Measurements from ENCODE around the gene CERS4.
"Not testable (repeated sequence)": the region's sequence is repeated elsewhere in the genome, so short reads cannot be mapped to it uniquely, and the experiment has no call there.

CERS4 gene

GRCh38 chr19:8269724-8270123, 60.6 kb downstream of the CERS4 start:
- no peak for DNase-seq

- DNase-seq = not testable (repeated sequence)
These were observed 67.3 kb downstream of the CERS4 start for GRCh38 chr19:8276508-8276907.

DNA sequence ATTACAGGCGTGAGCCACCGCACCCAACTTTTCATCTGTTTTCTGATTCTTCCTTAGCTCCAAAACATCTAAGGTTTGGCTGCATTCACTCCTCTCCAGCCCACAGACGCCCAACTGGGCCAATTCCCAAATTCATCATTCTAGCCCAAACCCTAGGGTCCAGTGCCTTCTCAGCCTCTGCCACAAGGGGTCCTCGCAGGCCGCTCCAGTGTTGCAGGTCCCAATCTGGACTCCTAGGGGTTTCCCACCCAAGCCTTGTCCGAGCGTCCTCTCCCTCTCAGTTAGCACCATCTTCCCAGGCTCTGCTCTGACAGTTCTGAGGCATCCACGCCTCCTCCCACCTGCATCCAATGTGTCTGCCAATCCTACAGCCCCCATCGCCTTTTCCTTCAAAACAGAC, 82.2 kb downstream of the CERS4 start:
- not testable (repeated sequence) for DNase-seq

DNA sequence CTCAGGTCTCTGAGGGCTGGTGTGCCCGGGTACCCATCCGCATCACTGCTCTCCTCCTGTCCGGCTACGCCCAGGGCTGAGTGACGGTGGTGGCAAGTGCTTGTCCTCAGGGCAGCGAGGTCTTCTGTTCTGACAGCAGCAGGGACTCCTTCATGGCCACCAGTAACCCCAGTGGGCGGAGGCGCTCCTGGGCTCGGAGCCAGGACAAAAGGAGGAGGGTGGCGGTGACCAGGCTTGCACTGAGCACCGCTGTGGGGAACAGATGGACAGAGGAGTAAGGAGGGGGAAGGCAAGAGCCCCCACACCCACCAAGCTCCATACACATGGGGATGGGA, 93.2 kb downstream of the CERS4 start:
- DNase-seq = no peak

DNA sequence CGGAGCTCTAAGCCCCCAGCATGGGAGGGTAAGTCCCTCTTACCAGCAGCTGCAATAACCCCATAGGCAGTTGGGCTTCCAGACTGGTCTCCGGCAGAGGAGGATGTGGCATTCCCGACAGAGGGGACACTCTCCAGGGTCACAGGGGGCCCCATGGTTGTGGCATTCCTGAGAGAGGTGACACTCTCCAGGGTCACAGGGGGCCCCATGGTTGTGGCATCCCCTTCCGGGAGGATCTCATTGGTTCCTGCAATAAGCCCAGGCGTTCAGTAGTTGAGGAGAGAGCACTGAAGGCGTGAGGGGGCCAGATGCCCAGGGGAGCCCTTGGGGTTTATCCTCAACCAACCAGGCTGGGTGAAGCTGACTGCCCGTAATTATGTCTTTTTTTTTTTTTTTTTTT, 93.6 kb downstream of the CERS4 start:
- DNase-seq = no peak

DNA sequence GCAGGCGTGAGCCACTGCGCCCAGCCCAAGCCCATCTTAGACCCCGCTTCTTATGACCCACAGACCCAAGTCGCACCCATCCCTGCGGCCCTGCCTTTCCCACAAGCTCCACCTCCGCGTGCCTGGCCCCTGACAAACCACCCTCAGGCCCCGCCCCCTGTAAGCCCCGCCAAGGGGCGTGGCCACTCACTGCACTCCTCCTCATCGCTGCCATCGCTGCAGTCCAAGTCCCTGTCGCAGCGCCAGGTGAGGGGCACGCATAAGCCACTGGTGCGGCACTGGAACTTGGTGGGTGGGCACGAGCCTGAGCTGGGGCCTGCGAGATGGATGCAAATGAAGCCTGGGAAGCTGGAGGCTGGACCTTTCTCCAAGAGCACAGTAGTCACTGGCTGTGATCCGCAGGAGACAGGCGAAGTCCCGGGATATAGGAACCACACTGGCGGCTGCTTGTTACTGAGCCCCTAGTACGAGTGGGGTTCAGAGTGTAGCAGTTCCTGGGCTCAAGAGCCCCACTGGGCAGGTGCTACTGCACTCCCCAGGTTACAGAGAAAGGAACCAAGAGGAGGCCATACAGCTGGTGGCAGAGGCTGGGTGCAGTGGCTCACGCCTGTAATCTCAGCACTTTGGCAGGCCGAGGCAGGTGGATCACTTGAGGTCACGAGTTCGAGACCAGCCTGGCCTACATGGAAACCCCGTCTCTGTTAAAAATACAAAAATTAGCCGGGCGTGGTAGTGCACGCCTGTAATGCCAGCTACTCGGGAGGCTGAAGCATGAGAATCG, 95.9 kb downstream of the CERS4 start:
- no peak for DNase-seq

- no peak for DNase-seq
These were observed 96.6 kb downstream of the CERS4 start for GRCh38 chr19:8305798-8306197.

GRCh38 chr19:8306235-8307054, 97.3 kb downstream of the CERS4 start:
- DNase-seq = no peak

- no peak for DNase-seq
These were observed 98.3 kb downstream of the CERS4 start for GRCh38 chr19:8307400-8307964.

GRCh38 chr19:8307965-8308866, 99.0 kb downstream of the CERS4 start, which contains the start of gene CD320:
Gene CD320 (minus strand): TSS chr19:8308358. CDS start chr19:8308290, 68 bp downstream.
- DNase-seq = peak; percentile 81 to 93

DNA sequence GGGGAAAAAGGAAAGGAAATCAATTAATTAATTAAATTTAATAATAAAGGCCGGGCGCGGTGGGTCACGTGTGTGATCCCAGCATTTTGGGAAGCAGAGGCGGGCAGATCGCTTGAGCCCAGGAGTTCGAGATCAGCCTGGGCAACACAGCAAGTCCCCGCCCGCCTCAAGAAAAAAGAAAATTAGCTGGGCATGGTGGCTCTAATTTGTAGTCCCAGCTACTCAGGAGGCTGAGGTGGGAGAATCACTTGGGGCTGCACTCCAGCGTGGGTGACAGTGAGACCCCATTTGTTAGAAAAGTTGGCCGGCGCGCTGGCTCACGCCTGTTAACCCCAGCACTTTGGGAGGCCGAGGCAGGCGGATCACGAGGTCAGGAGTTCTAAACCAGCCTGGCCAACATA, 99.7 kb downstream of the CERS4 start:
- no peak for DNase-seq

GRCh38 chr19:8310342-8311055, 101.3 kb downstream of the CERS4 start:
- DNase-seq = no peak

- DNase-seq = peak in 1 of 2 experiments; percentile 44
These were observed 102.5 kb downstream of the CERS4 start for GRCh38 chr19:8311461-8312260.

All from NCI-H446 (cell line).